Adrenal gland (tissue), 12 donors: ENCODE results near the gene POU4F3. TPM values are rescaled to one million over a fixed set of nuclear protein-coding genes. Genes with fewer than 3 reads are reported as not detected.

ENCODE experiments used
- DNase-seq, 7 donors: peaks; one replicate each; pipeline ENCODE4 v3.0.0-alpha.2; 2019 to 2020
- H3K27ac ChIP-seq, 5 donors: fragments of 200-600 bp; sonication (generic) in 4 of 5; 1 replicate in 3 of 5; 2 replicates in 2 of 5; pipeline versions ENCODE4 v1.5.1 to v1.8.0; 2016 to 2020; ENCODE audit warnings: mild to moderate bottlenecking in 1 of 5
- H3K27me3 ChIP-seq: fragments of 200-600 bp; 2 replicates; pipeline ENCODE4 v1.8.0; 2021
- H3K36me3 ChIP-seq, 2 donors: fragments of 200-600 bp; replicated peaks in 1 of 2; 1 replicate in 1 of 2; 2 replicates in 1 of 2; pipeline versions ENCODE4 v1.5.1 to v1.8.0; 2018 to 2022
- H3K4me1 ChIP-seq, 2 donors: fragments of 200-600 bp; replicated peaks in 1 of 2; 1 replicate in 1 of 2; 2 replicates in 1 of 2; pipeline versions ENCODE4 v1.5.1 to v1.8.0; 2018 to 2021
- H3K4me3 ChIP-seq, 4 donors: fragments of 200-600 bp; sonication (generic) in 3 of 4; one replicate each; pipeline ENCODE4 v1.5.1; 2016 to 2018
- H3K9me3 ChIP-seq, 3 donors: fragments of 200-600 bp; sonication (generic) in 1 of 3; replicated peaks in 1 of 3; 1 replicate in 2 of 3; 2 replicates in 1 of 3; pipeline versions ENCODE4 v1.5.1 to v1.8.0; 2016 to 2021
- CTCF ChIP-seq, 6 experiments: fragments of 450-650 bp in 4 of 6; fragments of 200-600 bp in 2 of 6; sonication (generic) in 1 of 6; IDR thresholded peaks; 1 replicate in 5 of 6; 2 replicates in 1 of 6; pipeline versions ENCODE4 v1.5.1 to v1.8.0; 2016 to 2021; ENCODE audit warnings: antibody characterized with exemption in 6 of 6, mild to moderate bottlenecking in 2 of 6, moderate library complexity in 1 of 6
- POLR2A ChIP-seq, 2 donors: fragments of 450-650 bp; IDR thresholded peaks; one replicate each; pipeline ENCODE4 v1.6.1; 2017; ENCODE audit warnings: antibody characterized with exemption in 2 of 2, mild to moderate bottlenecking in 2 of 2, moderate library complexity in 1 of 2
- WGBS, 4 donors: extraction: QIAGEN DNeasy Blood & Tissue Kit in 2 of 4; methylation state at CpG; one replicate each; pipeline versions ENCODE4 v1.1.5 to v1.1.7; 2013 to 2017; 5-methylcytosine and 5-hydroxymethylcytosine counted together
- intact Hi-C, 2 donors: fragments of 100-400 bp; cut with DNase I; formaldehyde crosslinking; loops; one replicate each; pipeline versions ENCODE4 v1.14.1 to v1.15.0; 2022 to 2023
- polyA plus RNA-seq, 3 donors: library from polyadenylated mRNA; stranded (reverse); fragments of 200-250 nt in 2 of 3; fragments of 350-450 nt in 1 of 3; fragmentation: Illumina TruSeq in 1 of 3; extraction: RNeasy Lipid Tissue Mini Kit (QIAGEN cat#74804) in 1 of 3; gene quantifications; one replicate each; pipeline ENCODE4 v1.2.3, GENCODE V29; 2013 to 2014
- total RNA-seq, 9 donors: library from RNA; depleted of rRNA in 4 of 9; stranded (reverse); fragments of >200 nt in 4 of 9; fragments of 120-200 nt in 1 of 9; fragmentation: NEBNext Ultra II Directional in 1 of 9; extraction: Animal tissue kit (Norgen Biotek cat#: 25700) in 1 of 9; gene quantifications; one replicate each; pipeline versions ENCODE4 v1.1.0 to v1.2.4, GENCODE V29; 2013 to 2023
- donor health status: healthy with polysubstance abuse.
- donor health status: Bipolar disorder and iron deficiency.
- donor health status: DM: yes; HTN: yes; CAD: no.
- donor health status: DM: no; HTN: no; CAD: no.
- donor health status: DM: no; HTN: no; CAD: no.
- donor health status: DM: yes; HTN: yes; CAD: no.

Gene POU4F3
- total and polyA plus RNA-seq, 12 donors: 0.11 to 0.14 TPM; not detected in 10

- H3K27ac ChIP-seq: no peak overlapping the region
- no peaks in the 10 kb centered on the region for H3K36me3 ChIP-seq
- no peak for TF ChIP-seq POLR2A (IDR thresholded peaks at IDR 0.05)
- no peak for TF ChIP-seq CTCF (IDR thresholded peaks at IDR 0.05)
- peaks cover 0 to 7% of the 10 kb centered on the region in 2 donors for H3K4me1 ChIP-seq
- no peak overlapping the region for H3K4me3 ChIP-seq
- 2 to 4% (median 3%) methylated on average over 8 of the region's 8 CpGs for WGBS, 4 donors
- intact Hi-C loops: no loop called here
- peaks cover 86% of the 10 kb centered on the region for H3K27me3 ChIP-seq
- H3K9me3 ChIP-seq: no peaks in the 10 kb centered on the region
- no peak for DNase-seq
Measured at GRCh38 chr5:146337928-146338327, 711 bp upstream of the POU4F3 start.

- H3K9me3 ChIP-seq: no peaks in the 10 kb centered on the region
- TF ChIP-seq POLR2A (IDR thresholded peaks at IDR 0.05) (no peak), CTCF (IDR thresholded peaks at IDR 0.05) (no peak)
- WGBS, 4 donors: 5 to 7% (median 6%) methylated on average over 6 to 44 of the region's 44 CpGs
- H3K27ac ChIP-seq: no peak overlapping the region
- H3K27me3 ChIP-seq: peaks cover 94% of the 10 kb centered on the region
- no peaks in the 10 kb centered on the region for H3K36me3 ChIP-seq
- peak overlapping the region in 1 of 4 donors; percentile 26 for H3K4me3 ChIP-seq
- H3K4me1 ChIP-seq: peaks cover 2 to 11% of the 10 kb centered on the region in 2 donors
- DNase-seq: no peak
- intact Hi-C loops: no loop called here
Measured at GRCh38 chr5:146339715-146340259, 1.1 kb downstream of the POU4F3 start.

GRCh38 chr5:146340260-146341081 lies 1.8 kb downstream of the POU4F3 start:
- 5 to 7% (median 5%) methylated on average over 31 to 40 of the region's 40 CpGs for WGBS, 4 donors
- peak overlapping the region in 1 of 4 donors; percentile 26 for H3K4me3 ChIP-seq
- no peaks in the 10 kb centered on the region for H3K36me3 ChIP-seq
- no peak overlapping the region for H3K27ac ChIP-seq
- DNase-seq: peak; percentile 61 to 79 (median 72)
- H3K4me1 ChIP-seq: peaks cover 4 to 13% of the 10 kb centered on the region in 2 donors
- intact Hi-C loops: no loop called here
- H3K9me3 ChIP-seq: no peaks in the 10 kb centered on the region
- peaks cover 95% of the 10 kb centered on the region for H3K27me3 ChIP-seq
- TF ChIP-seq POLR2A (IDR thresholded peaks at IDR 0.05) (no peak), CTCF (IDR thresholded peaks at IDR 0.05) (no peak)

- H3K36me3 ChIP-seq: no peaks in the 10 kb centered on the region
- H3K27ac ChIP-seq: no peak overlapping the region
- TF ChIP-seq CTCF (IDR thresholded peaks at IDR 0.05): no peak
- TF ChIP-seq POLR2A (IDR thresholded peaks at IDR 0.05): no peak
- peaks cover 90% of the 10 kb centered on the region for H3K27me3 ChIP-seq
- H3K4me1 ChIP-seq: peaks cover 4 to 18% of the 10 kb centered on the region in 2 donors
- 3 to 10% (median 8%) methylated on average over 6 of the region's 6 CpGs for WGBS, 4 donors
- no peaks in the 10 kb centered on the region for H3K9me3 ChIP-seq
- intact Hi-C loops: no loop called here
- DNase-seq: no peak
- H3K4me3 ChIP-seq: no peak overlapping the region
Measured at GRCh38 chr5:146341854-146342253, 3.2 kb downstream of the POU4F3 start.
